H1 (cell line): Measurements from ENCODE around the gene BOK. TPM values are rescaled to one million over a fixed set of nuclear protein-coding genes. Genes with fewer than 3 reads are reported as not detected.

Experiments
- CHD7 ChIP-seq: fragments of 300-600 bp; sonication (generic); IDR thresholded peaks from 2 replicates; pipeline ENCODE4 v1.7.1; 2012; ENCODE audit warnings: low read length, moderate library complexity, mild to moderate bottlenecking, inconsistent platforms; ENCODE audit not compliant: insufficient replicate concordance
- polyA plus RNA-seq, 7 experiments: library from polyadenylated mRNA; depleted of rRNA in 3 of 7; stranded (reverse) in 5 of 7; unstranded in 2 of 7; fragments of >200 nt in 5 of 7; fragments of 200-250 nt in 2 of 7; gene quantifications; 1 replicate in 5 of 7; 2 replicates in 1 of 7; 4 replicates in 1 of 7; pipeline versions ENCODE4 v1.2.1 to v1.2.3, GENCODE V29; 2011 to 2013; ENCODE audit warnings: missing spikeins in 2 of 7, mixed read lengths in 2 of 7
- total RNA-seq: library from RNA; stranded (reverse); fragmentation: NEBNext Ultra II Directional; extraction: Animal tissue kit (Norgen Biotek cat#: 25700); gene quantifications from 2 replicates; pipeline ENCODE4 v1.2.1, GENCODE V29; 2021

Gene BOK
- total and polyA plus RNA-seq, 2 of the 8 experiments (the other 6 are each of a cell fraction or from before 2014, with no cell fraction given) = 33.7 to 37.6 TPM

- no peak for TF ChIP-seq CHD7
Measured at GRCh38 chr2:241616168-241617125, 57.9 kb downstream of the BOK start (continued).
